CD4-positive, alpha-beta T cell treated with Interleukin-17A for 1 hour (primary cell): ENCODE measurements around the gene AGAP3.

Experiments
- DNase-seq: peaks from one replicate; pipeline ENCODE4 v3.0.0-alpha.2; 2020

AGAP3 gene

GRCh38 chr7:151168787-151169162, 82.5 kb downstream of the AGAP3 start:
- no peak for DNase-seq

GRCh38 chr7:151172273-151173141, 86.2 kb downstream of the AGAP3 start:
- DNase-seq, result peak; percentile 83

- DNase-seq, result no peak
Measured at GRCh38 chr7:151173386-151174245, 87.3 kb downstream of the AGAP3 start.

GRCh38 chr7:151174246-151175046, 88.2 kb downstream of the AGAP3 start:
- peak; percentile 22 for DNase-seq

GRCh38 chr7:151175047-151175792, 88.9 kb downstream of the AGAP3 start:
- no peak for DNase-seq

GRCh38 chr7:151175793-151176311, 89.6 kb downstream of the AGAP3 start:
- DNase-seq, result no peak

- no peak for DNase-seq
Measured at GRCh38 chr7:151176401-151176800, 90.1 kb downstream of the AGAP3 start.

- no peak for DNase-seq
Measured at GRCh38 chr7:151177310-151177709, 91.0 kb downstream of the AGAP3 start.

GRCh38 chr7:151178236-151178635, 92.0 kb downstream of the AGAP3 start:
- DNase-seq, result no peak

GRCh38 chr7:151178831-151179230, 92.6 kb downstream of the AGAP3 start:
- DNase-seq, result no peak

- no peak for DNase-seq
Measured at GRCh38 chr7:151179287-151179860, 93.1 kb downstream of the AGAP3 start.

GRCh38 chr7:151179946-151180345, 93.7 kb downstream of the AGAP3 start:
- DNase-seq, result no peak

GRCh38 chr7:151181011-151181431, 94.7 kb downstream of the AGAP3 start:
- DNase-seq, result no peak

- DNase-seq, result no peak
Measured at GRCh38 chr7:151185762-151186639, 99.7 kb downstream of the AGAP3 start.

GRCh38 chr7:151186640-151187408, 100.5 kb downstream of the AGAP3 start, which contains the start of gene ASB10:
Gene ASB10, minus strand, starts transcription at chr7:151187250. Its CDS starts 120 bp downstream, at chr7:151187130.
- no peak for DNase-seq

- DNase-seq, result no peak
Measured at GRCh38 chr7:151187409-151188251, 101.4 kb downstream of the AGAP3 start.

GRCh38 chr7:151188252-151188542, 101.9 kb downstream of the AGAP3 start:
- no peak for DNase-seq

- DNase-seq, result no peak
Measured at GRCh38 chr7:151189038-151189437, 102.8 kb downstream of the AGAP3 start.

- DNase-seq, result no peak
Measured at GRCh38 chr7:151191544-151191943, 105.3 kb downstream of the AGAP3 start.
